OCI-LY7 (cell line): ENCODE data around the gene RIPPLY1.

Experiments
- CTCF ChIP-seq: fragments of 200-600 bp; sonication (generic); conservative IDR thresholded peaks from 2 replicates; pipeline ENCODE4 v1.5.1; 2014; ENCODE audit warnings: mild to moderate bottlenecking, antibody characterized with exemption, low read length, moderate library complexity, mixed read lengths
- EZH2phosphoT487 ChIP-seq: fragments of 200-600 bp; sonication (generic); IDR thresholded peaks from 2 replicates; pipeline ENCODE4 v1.6.1; 2018; ENCODE audit warnings: low read depth, borderline replicate concordance, mild to moderate bottlenecking, mixed run types, antibody characterized with exemption, low read length, moderate library complexity, mixed read lengths

- TF ChIP-seq CTCF: peak; percentile 71
- TF ChIP-seq EZH2phosphoT487: no peak
These were observed 40.0 kb downstream of the RIPPLY1 start for GRCh38 chrX:106862972-106863688.
